Stimulated activated naive CD8-positive, alpha-beta T cell treated with anti-CD3 and anti-CD28 coated beads, Interleukin-15, amount 100 ng/mL, for 72 hours (primary cell): Measurements from ENCODE around the gene AGPAT4.

Experiments
- ATAC-seq: fragments of 150-1000 bp; cut with Tn5 transposase; 2 replicates; pipeline ENCODE4 v1.10.0; 2021; ENCODE audit warnings: mild to moderate bottlenecking, moderate library complexity
- DNase-seq, 2 donors: peaks; one replicate each; pipeline ENCODE4 v3.0.0; 2021 to 2022
- H3K27ac Mint-ChIP-seq, 2 donors: one replicate each; pipeline ENCODE4 v1.8.0; 2022; ENCODE audit warnings: mild to moderate bottlenecking in 2 of 2, mixed read lengths in 2 of 2, moderate library complexity in 2 of 2
- H3K27me3 Mint-ChIP-seq: one replicate; pipeline ENCODE4 v1.8.0; 2022; ENCODE audit warnings: mixed read lengths
- H3K4me1 Mint-ChIP-seq: one replicate; pipeline ENCODE4 v1.8.0; 2022; ENCODE audit warnings: mild to moderate bottlenecking, mixed read lengths
- H3K4me3 Mint-ChIP-seq, 2 donors: one replicate each; pipeline ENCODE4 v1.8.0; 2022; ENCODE audit warnings: mild to moderate bottlenecking in 2 of 2, mixed read lengths in 2 of 2, moderate library complexity in 1 of 2
- H3K9me3 Mint-ChIP-seq, 2 donors: one replicate each; pipeline ENCODE4 v1.8.0; 2022; ENCODE audit warnings: mixed read lengths in 2 of 2

Gene AGPAT4

DNA sequence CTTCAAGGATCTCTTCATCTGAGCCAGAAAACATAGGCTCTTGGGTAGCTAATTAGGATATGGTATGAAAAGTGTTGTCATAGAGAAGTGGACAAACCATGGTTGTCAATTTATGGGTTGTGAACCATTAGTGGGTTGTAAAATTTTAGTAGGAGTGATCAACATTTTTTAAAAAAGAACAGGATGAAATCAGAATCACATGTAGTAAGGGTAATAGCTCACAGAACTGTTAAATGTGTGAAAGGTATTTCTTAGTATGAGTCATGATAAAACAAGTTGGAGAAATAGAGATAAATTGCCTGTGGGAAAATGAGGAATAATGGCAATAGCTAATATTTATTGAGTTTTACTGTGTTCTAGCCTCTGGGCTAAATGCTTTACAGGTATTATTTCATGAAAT, 168.9 kb downstream of the AGPAT4 start:
- Mint-ChIP-seq H3K9me3 (no peaks in the 10 kb centered on the region), H3K27me3 (no peaks in the 10 kb centered on the region), H3K27ac (peak overlapping the region in 1 of 2 donors; percentile 81), H3K4me3 (no peak overlapping the region), H3K4me1 (peaks cover 5% of the 10 kb centered on the region)
- DNase-seq (no peak), ATAC-seq (no peak)

DNA sequence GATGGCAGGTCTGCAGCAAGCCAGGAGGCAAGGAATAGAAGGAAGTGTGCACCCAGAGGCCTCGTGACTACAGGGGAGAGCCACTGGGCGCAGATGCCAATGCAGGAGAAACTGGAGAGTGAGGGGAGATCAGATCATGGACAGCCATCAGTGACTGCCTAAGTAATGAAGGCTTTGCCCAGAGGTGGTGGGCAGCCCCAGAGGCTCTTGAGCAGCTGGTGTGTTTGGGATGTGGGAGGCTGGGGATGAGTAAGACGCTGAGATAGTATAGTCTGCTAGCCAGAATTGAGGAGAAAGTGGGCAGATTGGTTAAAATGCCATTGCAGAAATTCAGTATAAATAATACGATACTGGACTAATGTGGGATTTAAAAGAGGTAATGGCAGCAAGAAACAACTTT, 170.4 kb downstream of the AGPAT4 start:
- Mint-ChIP-seq H3K27ac (no peak overlapping the region), H3K4me1 (peaks cover 5% of the 10 kb centered on the region), H3K4me3 (no peak overlapping the region), H3K9me3 (no peaks in the 10 kb centered on the region), H3K27me3 (no peaks in the 10 kb centered on the region)
- ATAC-seq (no peak), DNase-seq (no peak)

DNA sequence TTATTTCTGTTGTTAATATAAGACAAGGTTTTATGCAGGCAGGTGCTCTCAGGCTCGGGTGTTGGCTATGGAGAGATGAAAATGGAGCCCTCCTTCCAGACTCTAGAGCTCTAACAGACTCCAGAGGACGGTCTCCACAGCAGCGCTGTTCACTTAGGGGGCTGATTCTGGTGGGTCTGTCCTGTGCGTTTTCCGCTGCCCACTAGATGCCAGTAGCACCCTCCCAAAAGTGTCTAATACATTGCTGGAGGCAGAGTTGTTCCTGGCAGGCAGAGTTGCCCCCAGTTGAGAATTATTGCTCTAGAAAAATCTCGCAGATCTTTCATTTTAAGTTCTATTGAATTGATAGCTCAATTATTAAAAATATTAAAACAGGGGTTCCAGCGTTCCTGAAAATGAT, 172.3 kb downstream of the AGPAT4 start:
- Mint-ChIP-seq H3K9me3 (no peaks in the 10 kb centered on the region), H3K4me1 (peaks cover 5% of the 10 kb centered on the region), H3K27me3 (no peaks in the 10 kb centered on the region), H3K4me3 (no peak overlapping the region), H3K27ac (no peak overlapping the region)
- ATAC-seq (no peak), DNase-seq (no peak)

DNA sequence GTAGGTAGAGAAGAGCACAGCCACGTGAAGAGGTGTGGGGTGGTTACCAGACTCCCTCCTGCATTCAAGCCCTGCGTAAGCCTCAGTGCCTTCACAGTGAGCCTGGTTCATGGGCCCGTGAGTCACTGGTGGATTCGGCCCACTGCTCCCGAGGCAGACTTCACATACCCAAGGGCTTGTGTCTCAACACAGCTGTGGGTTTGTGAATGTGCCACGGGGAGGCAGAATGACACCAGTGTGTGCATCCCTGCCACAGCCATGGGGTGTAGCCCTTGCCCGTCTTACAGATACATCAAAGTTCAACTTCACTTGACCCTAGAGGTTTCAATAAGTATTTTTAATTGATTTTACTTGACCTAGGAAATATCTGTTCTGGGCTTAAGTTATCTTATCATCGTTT, 173.8 kb downstream of the AGPAT4 start:
- peaks cover 4% of the 10 kb centered on the region for H3K4me1 Mint-ChIP-seq
- H3K27ac Mint-ChIP-seq, result no peak overlapping the region
- H3K9me3 Mint-ChIP-seq, result no peaks in the 10 kb centered on the region
- no peak overlapping the region for H3K4me3 Mint-ChIP-seq
- ATAC-seq, result no peak
- H3K27me3 Mint-ChIP-seq, result no peaks in the 10 kb centered on the region
- no peak for DNase-seq

DNA sequence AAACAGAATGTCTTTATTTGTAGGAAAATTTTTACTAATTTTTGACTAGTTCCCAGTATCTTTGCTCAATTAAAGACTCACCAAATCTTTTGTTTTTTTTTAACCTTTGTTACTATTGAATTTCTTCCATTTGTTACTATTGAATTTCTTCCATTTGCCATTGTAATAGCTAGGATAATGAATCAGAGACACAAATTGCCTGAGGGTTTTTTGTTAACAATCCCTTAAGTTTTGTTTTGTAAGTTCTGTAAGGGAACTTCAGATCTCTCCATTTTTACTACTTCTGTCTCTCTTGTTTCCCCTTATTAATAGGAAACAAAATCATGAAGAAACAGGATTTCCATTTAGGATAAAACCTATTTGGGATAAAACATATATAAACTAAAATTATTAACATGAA, 177.9 kb downstream of the AGPAT4 start:
- no peaks in the 10 kb centered on the region for H3K4me1 Mint-ChIP-seq
- H3K27ac Mint-ChIP-seq, result peak overlapping the region in 1 of 2 donors; percentile 88
- DNase-seq (no peak), ATAC-seq (no peak)
- H3K4me3 Mint-ChIP-seq, result no peak overlapping the region
- H3K27me3 Mint-ChIP-seq, result no peaks in the 10 kb centered on the region
- no peaks in the 10 kb centered on the region for H3K9me3 Mint-ChIP-seq

DNA sequence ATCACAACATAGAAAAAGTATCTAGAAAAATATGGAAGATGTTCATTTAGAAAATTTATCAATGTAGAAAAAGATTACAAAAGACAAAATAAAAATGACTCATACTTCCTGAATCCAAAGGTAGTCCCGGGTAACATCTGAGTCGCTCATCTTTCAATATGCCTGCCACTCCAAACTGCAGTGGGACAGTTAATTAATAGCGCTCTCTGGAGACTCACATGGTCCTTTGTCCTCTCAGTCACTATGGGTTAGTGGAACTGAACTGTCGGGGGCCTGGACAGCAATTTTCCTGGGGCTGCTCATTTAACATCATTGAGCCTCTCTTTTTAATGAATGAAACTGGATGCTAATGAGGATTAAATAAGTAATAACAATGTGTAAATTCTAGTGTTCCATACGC, 178.9 kb downstream of the AGPAT4 start:
- no peaks in the 10 kb centered on the region for H3K4me1 Mint-ChIP-seq
- no peaks in the 10 kb centered on the region for H3K27me3 Mint-ChIP-seq
- H3K9me3 Mint-ChIP-seq, result no peaks in the 10 kb centered on the region
- DNase-seq, result no peak
- ATAC-seq, result no peak
- no peak overlapping the region for H3K4me3 Mint-ChIP-seq
- no peak overlapping the region for H3K27ac Mint-ChIP-seq

DNA sequence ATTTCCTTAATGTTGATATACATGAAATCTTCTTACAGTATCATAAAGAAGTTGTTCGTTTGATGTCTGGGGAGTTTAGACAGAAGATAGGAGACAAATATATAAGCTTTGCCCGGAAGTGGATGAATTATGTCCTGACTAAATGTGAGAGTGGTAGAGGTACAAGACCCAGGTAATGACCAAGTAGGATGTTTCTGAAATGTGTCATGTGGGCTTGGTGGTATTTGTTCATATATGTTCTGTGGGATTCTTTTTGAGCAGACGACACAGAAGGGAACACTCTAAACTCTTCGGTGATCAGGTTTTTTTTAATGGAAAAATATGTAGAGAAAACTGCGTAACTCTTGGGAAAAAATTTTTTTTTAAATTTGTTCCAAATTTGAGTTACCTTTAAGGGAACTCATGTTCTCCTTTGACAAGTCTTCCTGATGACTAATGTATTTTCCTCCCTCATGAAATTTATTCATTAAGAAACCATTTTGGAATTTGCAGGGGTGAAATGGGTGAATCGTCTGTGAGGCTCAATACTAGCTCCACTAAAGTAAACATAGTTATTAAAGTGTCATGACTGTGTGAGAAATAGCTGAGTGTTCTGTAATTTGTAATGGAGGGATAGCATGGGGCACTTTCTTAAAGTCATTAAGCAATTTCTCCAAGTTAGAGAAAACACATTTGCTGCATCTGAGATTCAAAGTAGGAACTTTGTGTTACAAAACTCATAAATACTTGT, 181.7 kb downstream of the AGPAT4 start:
- H3K4me3 Mint-ChIP-seq, result no peak overlapping the region
- H3K27ac Mint-ChIP-seq, result no peak overlapping the region
- no peaks in the 10 kb centered on the region for H3K9me3 Mint-ChIP-seq
- ATAC-seq, result no peak
- no peak for DNase-seq
- no peaks in the 10 kb centered on the region for H3K4me1 Mint-ChIP-seq
- H3K27me3 Mint-ChIP-seq, result no peaks in the 10 kb centered on the region

DNA sequence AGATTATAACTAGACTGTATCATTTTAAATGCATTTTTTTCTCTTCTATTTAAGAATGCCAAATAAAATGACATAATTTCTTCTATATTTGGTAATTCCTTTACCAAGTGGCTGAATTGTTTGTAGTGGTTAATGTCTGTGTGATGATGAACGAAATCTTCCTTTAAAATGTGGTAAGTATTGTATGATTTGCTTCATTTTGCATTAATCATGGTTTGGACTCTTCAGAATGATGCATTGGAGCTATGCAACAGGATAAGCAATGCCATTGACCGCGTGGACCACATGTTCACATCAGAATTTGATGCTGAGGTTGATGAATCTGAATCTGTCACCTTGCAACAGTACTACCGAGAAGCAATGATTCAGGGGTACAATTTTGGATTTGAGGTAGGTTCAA, 182.7 kb downstream of the AGPAT4 start:
- DNase-seq, result no peak
- H3K4me1 Mint-ChIP-seq, result no peaks in the 10 kb centered on the region
- no peak for ATAC-seq
- no peaks in the 10 kb centered on the region for H3K9me3 Mint-ChIP-seq
- no peak overlapping the region for H3K27ac Mint-ChIP-seq
- H3K4me3 Mint-ChIP-seq, result no peak overlapping the region
- no peaks in the 10 kb centered on the region for H3K27me3 Mint-ChIP-seq

DNA sequence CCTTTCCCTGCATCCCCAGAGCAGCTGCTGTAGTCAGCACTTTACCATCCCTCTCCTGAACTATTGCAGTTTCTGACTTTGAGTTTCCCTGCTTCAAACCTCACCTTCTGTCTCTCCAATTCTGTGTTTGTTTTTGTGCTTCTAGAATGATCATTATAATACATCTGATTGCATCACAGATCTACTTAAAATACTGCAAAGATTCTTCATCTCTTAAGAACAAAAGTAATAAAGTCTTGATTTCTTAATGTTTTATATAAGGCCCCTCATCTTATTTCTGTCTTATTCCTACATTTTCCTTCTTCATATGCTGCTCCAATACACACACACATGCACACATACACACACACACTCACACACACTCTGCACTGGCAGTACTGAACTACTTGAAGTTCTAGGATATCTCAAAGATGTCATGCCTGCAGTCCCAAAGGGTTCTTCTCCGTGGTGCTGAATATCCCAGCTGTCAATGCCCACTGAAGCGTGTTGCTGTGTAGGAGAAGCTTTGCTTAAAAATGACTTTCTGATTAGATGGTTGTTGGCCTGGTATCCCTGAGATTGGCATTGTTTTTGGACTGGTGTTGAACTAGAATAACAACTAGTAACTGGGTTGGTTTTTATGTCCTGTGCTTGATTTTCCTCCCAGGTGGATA, 185.1 kb downstream of the AGPAT4 start:
- Mint-ChIP-seq H3K27ac (no peak overlapping the region), H3K4me3 (no peak overlapping the region), H3K27me3 (no peaks in the 10 kb centered on the region), H3K9me3 (no peaks in the 10 kb centered on the region), H3K4me1 (no peaks in the 10 kb centered on the region)
- no peak for ATAC-seq
- DNase-seq, result no peak

DNA sequence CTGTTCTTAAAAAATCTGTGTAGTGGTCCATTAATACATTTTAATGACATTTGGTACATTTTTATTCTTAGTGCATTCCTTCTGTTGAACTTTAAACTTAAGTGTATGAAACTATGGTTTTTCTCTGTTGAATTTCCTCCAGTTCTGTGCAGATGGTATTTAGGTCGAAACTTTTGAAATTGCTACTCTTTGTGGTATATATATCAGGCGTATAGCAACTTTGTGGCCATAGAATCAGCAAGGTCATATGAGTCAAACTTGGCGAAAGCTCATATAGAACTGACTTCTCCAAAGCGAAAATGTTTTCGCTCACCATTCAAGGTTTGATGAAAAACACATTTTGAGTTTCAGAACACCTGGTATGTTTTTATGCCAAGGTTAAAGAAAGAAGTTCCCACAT, 188.6 kb downstream of the AGPAT4 start:
- ATAC-seq (no peak), DNase-seq (no peak)
- Mint-ChIP-seq H3K4me1 (no peaks in the 10 kb centered on the region), H3K9me3 (no peaks in the 10 kb centered on the region), H3K4me3 (no peak overlapping the region), H3K27ac (peak overlapping the region in 1 of 2 donors; percentile 24), H3K27me3 (no peaks in the 10 kb centered on the region)

DNA sequence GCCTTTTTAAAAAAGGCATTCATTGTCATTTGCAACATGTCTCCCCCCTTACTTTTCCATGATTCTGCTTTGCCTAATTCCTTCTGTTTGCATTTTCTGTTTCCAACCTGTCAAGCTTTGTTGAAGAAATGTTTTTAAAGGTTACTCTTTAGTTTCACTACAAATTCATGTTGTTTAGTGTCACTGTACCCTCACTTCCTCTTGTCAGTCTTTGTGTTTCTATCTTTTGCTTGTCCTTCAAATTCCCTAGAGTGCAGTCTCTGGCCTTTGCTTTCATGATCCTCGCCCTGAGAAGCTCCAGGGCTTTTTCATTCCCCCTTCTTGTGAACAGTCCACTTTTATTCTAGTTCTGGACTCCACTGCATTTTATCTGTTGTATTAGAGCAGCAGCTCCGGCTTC, 191.6 kb downstream of the AGPAT4 start:
- Mint-ChIP-seq H3K27ac (no peak overlapping the region), H3K4me1 (peaks cover 11% of the 10 kb centered on the region), H3K9me3 (no peaks in the 10 kb centered on the region), H3K27me3 (no peaks in the 10 kb centered on the region), H3K4me3 (no peak overlapping the region)
- ATAC-seq (no peak), DNase-seq (no peak)

DNA sequence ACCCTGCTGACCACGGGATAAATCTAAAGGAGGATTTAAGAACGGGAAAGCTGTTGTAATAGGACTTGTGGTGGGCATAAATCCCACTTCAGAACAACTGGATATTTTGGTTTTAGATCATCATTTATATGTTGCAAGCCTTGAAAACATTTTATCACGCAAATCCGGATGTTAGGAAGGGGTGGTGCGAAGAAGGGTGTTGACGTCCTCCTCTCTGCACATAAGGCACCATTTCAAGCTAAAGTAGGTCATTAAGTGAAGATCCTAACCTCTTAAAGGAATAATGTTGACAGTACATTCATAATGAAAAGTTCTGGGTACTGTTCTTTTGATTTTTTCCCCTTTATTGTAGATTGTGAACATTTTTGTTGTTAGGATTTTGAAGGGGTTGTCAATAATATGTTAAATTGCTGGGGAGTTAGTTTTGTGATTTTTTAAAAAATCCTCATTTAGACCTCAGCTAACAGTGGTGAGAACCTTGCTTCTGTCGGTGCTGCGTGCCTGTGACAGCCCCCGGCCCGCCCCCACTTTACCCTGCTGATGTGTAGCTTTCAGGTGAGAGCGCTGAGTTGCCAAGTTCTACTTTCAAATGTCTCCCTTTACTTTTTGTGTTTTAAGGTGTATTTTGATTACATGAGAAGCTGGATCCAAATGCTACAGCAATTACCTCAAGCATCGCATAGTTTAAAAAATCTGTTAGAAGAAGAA, 193.4 kb downstream of the AGPAT4 start:
- Mint-ChIP-seq H3K27me3 (no peaks in the 10 kb centered on the region), H3K4me1 (peaks cover 11% of the 10 kb centered on the region), H3K4me3 (no peak overlapping the region), H3K27ac (no peak overlapping the region), H3K9me3 (no peaks in the 10 kb centered on the region)
- DNase-seq, result no peak
- no peak for ATAC-seq
